Fibroblast of skin of scalp (primary cell): ENCODE data around the gene ACSF3.

Experiments used
- DNase-seq: peaks from one replicate; pipeline ENCODE4 v3.0.0-alpha.2; 2013

Gene ACSF3

DNA sequence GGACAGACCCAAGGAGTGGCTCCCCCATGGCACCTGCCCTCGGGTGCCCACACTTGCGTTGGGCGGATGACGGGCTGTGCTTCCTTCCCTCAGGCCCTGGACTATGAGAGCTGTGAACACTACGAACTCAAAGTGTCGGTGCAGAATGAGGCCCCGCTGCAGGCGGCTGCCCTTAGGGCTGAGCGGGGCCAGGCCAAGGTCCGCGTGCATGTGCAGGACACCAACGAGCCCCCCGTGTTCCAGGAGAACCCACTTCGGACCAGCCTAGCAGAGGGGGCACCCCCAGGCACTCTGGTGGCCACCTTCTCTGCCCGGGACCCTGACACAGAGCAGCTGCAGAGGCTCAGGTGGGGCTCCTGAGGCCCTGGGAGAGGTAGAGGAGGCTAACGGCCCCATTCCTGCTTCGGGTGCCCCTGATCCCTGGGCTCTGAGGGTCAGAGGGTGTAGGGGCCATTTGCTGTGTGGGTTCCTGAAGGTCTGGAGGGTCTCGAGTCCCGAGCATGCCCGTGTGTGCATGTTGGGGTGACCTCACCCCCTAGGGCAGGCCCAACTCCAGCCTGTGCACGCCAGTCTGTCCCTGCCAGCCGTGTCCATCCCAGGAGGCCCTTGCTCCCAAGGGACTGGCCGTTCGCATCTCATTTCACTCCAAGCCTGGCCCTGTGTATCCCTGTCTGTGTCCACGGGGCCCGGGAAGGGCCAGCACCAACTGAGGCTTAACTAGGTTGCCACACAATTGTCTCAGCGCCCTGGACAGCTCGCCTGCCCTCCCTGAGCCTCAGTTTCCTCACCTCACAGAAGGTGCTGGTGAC lies 96.7 kb downstream of the ACSF3 start:
- DNase-seq, result no peak

DNA sequence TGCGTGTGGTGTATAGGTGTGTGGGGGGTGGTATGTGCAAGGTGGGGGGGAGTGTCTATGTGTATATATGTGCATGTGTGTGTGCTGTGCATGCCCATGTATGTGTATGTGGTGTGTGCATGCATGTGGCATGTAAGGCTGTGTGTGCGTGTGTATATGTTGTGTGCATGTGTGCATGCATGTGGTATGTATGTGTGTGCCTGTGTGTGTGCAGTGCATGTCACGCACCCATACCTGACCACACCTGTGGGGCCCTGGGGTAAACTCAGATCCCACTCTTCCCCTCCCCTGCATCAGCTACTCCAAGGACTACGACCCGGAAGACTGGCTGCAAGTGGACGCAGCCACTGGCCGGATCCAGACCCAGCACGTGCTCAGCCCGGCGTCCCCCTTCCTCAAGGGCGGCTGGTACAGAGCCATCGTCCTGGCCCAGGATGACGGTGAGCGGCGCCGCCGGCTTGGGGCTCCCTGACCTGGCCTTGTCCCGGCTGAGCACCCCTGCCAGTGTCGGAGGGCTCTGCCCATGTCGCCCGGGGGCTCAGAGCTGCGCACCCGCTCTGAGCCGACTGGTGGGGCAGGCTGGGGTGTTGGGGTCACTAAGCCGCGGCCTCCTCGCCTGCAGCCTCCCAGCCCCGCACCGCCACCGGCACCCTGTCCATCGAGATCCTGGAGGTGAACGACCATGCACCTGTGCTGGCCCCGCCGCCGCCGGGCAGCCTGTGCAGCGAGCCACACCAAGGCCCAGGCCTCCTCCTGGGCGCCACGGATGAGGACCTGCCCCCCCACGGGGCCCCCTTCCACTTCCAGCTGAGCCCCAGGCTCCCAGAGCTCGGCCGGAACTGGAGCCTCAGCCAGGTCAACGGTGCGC lies 97.6 kb downstream of the ACSF3 start:
- no peak for DNase-seq

DNA sequence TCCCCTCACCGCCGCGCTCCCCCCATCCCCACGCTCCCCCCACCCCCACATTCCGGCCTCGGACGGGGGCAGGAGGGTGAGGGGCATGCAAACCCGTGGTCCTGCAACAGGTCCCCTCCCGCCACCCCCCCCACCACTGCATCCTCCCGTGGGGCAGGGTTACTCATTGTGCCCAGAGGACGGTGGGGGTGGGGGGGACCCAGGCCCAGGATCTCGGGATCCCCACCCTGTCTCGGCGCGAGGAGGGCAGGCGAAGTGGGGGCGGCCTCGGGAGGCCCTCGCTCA lies 98.2 kb downstream of the ACSF3 start:
- no peak for DNase-seq

DNA sequence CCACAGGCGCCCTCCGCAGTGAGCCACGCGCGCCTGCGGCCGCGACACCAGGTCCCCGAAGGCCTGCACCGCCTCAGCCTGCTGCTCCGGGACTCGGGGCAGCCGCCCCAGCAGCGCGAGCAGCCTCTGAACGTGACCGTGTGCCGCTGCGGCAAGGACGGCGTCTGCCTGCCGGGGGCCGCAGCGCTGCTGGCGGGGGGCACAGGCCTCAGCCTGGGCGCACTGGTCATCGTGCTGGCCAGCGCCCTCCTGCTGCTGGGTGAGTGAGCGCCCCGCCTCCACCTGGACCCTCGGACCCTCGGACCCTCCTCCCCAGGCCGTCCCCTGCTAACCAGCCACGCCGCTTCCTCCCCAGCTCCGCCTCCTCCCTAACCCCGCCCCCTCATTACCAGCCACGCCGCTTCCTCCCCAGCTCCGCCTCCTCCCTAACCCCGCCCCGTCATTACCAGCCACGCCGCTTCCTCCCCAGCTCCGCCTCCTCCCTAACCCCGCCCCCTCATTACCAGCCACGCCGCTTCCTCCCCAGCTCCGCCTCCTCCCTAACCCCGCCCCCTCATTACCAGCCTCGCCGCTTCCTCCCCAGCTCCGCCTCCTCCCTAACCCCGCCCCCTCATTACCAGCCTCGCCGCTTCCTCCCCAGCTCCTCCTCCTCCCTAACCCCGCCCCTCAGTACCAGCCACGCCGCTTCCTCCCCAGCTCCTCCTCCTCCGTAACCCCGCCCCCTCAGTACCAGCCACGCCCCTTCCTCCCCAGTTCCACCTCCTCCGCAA lies 98.7 kb downstream of the ACSF3 start:
- peak; percentile 93 for DNase-seq

DNA sequence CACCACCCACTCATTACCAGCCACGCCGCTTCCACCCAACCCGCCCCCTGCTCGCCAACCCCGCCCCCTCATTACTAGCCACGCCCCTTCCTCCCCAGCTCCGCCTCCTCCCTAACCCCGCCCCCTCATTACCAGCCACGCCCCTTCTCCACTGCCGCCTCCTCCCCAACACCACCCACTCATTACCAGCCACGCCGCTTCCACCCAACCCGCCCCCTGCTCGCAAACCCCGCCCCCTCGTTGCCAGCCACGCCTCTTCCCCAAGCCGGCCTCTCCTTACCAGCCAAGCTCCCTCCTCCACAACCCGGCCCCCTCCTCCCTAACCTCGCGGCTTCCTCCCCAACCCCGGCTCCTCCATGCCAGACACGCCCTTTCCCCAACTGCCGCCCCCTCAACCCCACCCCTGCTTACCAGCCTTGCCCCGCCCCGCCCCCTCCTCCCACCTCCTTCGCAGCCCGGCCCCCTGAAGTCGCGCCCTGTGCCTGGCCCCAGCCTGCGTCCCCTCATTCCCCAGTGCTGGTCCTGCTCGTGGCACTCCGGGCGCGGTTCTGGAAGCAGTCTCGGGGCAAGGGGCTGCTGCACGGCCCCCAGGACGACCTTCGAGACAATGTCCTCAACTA lies 99.4 kb downstream of the ACSF3 start:
- DNase-seq, result peak; percentile 89

DNA sequence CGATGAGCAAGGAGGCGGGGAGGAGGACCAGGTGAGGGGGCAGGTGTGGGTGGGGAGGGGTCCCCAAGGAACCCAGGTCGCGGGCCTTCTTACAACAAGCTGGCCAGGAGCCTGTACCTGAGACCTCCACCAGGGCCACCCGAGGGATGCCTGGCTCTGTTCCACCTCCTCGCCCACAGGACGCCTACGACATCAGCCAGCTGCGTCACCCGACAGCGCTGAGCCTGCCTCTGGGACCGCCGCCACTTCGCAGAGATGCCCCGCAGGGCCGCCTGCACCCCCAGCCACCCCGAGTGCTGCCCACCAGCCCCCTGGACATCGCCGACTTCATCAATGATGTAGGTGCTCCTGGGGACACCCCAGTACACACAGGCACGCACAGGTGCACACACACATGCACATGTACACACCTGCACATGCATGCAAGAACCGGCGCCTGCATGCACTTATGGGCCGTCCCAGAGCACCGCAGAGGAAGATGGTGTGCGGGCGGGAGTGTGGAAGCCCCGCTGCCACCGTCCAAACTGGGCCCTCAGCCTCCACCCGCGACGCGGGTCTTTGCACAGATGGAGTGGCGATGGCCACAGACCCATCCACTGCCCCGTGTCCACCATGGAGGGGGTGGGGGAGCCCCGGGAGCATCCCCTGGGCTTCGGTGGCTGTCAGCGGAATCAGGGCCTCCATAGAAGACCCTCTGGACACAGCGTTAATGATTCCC lies 100.1 kb downstream of the ACSF3 start:
- DNase-seq, result no peak

DNA sequence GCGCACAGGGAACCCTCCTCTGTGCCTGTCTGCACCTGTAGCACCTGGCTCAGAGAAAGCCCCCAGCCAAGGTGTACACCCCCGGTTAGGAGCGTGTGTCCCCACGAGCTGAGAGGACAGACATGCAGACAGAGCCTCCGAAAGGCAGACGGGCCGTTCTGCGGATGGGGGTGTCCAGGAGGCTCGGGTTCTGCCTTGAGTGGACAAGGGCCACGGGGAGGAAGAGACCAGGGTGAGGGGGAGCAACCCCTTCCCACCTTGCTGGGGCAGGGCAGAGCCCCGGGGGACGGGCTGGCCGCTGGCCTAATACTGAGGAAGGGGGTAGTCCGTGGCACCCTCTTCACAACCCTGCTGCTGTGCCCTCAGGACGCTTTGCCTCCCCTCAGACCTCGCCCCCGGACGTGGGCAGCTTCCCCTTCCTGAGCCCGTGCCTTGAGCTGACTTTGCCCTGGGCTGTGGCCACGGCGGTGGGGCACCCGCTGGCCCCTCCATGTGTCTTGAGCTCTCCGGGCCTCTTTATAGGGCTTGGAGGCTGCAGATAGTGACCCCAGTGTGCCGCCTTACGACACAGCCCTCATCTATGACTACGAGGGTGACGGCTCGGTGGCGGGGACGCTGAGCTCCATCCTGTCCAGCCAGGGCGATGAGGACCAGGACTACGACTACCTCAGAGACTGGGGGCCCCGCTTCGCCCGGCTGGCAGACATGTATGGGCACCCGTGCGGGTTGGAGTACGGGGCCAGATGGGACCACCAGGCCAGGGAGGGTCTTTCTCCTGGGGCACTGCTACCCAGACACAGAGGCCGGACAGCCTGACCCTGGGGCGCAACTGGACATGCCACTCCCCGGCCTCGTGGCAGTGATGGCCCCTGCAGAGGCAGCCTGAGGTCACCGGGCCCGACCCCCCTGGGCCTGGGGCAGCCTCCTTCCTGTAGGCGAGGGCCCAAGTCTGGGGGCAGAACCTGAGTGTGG lies 101.0 kb downstream of the ACSF3 start:
- no peak for DNase-seq

DNA sequence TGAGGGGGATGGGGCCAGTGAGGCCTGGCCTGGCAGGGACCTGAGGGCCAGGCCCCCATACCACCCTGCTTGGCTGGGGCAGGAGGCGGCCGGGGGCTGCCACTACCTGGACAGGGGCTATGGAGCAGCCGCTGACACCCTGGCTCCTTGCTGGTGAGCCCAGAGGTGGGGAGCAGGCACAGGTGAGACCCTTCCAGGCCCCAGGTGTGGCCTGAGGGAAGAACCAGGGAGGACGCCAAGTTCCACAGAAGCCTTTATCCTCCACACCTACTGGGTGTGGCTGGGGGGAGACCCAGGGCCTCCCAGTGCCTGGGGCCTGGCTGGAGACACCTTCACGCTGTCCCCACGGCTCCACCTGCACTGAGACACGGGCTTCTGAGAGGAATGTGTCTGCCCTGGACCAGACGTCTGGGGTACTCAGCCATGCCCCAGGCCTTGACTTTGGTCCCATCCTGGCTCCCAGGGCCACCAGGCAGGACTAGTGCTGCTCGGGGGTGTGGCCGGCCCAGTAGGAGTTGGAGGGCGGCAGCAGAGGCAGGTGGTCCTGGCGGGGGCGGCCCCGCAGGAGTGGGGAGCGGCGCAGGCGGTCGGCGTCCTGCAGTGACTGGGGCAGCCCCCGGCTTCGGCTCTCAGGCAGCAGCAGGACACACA lies 102.0 kb downstream of the ACSF3 start:
- no peak for DNase-seq

DNA sequence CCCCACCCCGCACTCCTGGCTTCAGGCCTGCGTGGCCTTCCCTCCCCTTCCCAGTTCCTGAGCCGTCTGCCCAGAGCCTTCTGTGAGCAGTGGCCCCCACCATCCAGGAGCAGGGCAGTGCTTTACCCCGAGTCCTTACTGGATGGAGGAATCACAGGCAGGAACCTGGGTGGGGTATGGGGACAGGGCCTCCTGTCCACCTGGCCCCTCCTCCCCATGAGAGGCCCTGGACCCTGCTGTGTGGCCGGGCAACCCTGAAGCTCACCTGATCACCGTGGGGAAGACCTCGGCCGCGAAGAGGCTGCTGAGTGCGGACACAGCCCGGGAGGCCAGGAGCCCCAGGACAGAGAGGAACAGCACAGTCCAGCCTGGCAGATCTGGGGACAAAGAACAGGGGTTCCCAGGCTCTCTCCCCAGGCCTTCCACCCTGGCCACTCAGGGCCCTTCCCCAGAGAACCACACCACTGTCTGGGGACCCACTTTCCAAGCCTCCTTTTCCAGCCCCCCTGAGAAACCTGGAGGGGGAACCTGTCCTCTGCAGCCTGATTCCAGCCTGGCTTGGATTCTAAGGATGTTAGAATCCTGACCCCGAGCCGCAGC lies 103.5 kb downstream of the ACSF3 start:
- no peak for DNase-seq

DNA sequence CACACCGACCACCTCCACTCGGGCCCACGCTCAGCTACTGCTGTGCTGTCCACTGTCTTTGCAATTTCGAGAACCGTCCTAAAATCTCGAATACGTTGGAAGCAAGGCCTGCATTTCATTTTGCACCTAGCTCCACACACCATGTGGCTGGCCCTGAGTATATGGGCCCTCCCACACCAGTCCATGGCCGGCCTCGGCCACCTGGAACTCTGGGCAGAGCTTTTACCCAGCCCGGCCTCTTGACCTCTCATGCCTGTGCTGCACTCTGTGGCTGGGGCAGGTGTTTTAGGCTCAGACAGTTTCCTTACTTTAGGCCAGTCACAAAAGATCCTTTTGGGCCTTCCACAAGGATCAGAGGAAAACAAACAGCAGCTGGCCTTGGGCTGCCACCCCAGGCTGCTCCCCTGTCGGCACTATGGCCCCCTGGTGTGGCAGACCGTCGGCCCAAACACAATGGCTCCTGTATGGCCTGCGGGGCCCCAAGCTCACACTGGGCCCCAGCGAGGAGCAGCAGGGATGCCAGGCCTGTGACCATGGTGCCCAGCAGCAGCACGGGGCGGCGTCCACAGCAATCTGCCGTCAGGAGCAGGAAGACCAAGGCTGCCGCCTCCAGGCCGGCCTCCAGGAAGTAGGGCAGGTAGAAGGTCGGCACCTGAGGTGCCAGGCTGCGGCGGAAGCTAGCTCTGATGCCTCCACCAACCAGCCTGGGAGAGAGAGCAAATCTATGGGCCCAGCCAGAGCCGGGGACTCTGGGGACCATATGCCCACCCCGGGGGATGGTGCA lies 104.2 kb downstream of the ACSF3 start:
- no peak for DNase-seq

DNA sequence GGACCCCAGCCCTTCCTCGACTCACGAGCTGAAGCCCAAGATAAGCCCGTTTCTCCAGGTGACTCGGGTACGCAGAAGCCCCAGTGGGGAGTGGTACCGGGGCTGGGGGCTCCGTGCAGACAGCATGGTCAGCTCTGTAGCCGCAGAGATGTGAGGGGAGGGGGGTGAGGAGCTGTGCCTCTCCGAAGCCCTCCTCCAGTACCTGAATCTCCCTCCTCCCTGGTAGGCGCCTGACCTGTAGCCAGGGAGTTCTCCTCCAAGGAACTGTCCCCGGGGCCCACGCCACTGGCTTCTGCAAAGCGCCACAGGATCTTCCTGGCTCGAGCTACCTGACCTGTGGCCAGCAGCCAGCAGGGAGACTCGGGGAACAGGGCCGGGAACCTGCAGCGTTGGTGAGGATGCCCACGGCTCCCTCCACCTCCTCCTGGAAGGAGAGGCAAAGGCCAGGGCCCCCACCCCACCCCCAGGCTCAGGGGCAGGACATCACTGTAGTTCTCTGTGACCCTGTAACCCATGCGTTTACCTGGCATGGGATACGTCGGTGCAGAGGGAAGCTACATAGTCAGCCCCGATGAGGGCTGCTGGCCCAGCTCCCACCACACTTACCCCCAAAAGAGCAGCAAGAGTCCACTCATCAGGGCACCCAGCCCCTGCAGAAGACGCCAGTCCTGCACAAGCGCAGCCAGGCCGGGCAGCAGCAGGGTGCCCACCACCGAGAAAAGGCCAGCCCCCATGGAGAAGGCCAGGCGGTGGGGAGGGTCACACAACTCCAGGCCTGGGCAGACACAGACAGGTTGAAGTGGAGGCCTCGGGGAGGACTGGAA lies 105.0 kb downstream of the ACSF3 start:
- no peak for DNase-seq

DNA sequence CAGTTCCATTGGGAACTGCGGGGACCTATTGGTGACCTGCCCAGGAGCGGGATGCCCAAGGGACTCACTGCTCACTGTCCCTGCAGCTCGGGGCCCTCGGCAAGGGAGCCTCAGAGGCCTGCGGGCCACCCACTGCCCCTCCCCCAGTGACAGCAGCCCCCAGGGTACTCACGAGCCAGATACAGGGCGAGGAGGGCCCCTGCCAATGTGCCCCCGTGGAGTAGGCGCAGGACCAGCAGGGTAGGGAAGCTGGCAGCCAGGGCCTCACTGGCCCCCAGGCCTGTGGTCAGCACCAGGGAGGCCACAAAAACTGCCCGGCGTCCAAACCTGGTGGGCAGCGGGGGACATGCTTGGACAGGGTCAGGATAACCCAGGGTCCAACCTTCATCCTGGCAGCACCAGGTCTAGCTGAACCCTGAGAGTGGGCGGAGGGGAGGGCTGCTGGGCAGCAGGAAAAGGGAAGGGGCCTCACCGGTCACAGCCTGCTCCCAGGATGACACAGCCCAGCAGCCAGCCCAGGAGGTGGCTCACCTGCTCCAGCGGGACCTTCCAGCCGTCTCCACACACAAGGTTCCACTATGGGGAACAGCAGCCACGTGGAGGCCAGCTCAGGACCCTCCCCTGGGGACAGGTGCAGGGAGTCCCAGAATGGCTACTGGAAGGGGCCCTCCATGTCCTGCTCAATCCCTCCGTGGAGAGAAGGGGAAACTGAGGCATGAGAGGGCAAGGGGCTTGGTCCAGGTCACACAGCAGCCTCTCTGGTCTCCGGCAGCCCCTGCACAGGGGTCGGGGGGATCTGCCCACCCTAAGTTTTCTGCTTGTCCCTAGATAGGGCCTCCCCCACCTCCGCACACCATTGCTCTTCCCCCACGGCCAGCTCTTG lies 105.8 kb downstream of the ACSF3 start:
- DNase-seq, result no peak

DNA sequence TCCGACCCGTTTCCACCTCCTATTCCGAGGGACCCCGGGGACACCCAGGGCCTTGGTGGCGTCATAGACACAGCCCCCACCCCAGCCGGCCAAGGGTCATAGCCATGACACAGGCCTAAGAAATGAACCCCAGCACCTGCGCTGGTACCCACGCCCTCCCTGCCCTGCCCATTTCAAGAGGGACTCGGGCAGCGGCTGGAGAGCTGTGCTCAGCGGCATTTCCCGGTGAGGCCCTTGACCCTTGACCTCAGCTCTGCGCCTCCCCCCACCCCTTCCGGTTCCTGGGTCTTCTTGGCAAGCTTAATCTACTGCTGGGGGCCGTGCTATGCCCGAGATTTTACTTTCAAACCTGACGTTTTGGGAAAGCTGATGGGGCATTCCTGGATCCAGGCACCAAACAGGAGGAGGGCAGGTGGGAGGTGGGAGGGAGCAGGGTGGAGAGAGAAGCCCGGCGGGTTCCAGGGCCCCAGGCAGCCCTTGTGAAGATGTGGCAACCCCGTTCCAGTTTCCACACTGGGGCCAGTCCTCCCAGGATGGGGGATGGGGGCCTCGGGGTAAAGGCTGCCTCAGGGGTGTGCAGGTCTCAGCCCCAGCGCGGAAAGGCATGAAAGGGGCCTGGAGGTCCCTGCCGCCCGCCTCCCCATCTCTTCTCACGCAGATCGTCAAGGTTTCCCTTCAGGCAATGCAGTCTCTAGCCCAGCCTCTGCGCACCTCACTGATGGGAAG lies 106.6 kb downstream of the ACSF3 start, which contains the start of gene SLC22A31:
SLC22A31 (minus strand) TSS at position 414 of the 726 bp plus-strand sequence; CDS start at position 378, 36 bp downstream.
- no peak for DNase-seq

DNA sequence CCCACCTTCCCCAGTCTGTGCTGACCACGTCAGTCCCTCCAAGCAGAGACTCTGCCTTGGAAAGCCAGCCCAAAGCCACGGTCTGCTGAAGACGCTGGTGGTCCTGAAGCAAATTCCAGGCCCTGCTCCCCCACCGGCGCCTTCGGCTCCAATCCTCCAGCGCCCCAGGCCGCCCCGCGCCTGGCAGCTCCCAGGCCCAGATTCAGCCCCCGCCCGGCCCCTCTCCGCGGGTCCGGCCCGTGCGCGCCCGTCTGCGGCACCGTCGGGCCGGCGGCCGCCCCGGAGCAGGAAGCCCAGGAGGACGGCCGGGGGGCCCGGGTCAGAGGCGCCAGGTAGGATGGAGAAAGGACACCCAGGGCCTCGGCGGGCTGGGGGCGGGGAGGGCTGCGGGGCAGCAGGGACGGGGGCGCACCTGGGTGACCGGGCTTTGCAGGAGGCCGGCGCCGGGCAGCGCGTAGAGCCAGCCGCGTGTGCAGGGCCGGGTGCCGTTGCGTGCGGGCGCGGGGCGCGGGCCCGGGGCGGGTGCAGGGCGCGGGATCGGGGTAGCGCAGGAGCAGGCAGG lies 107.3 kb downstream of the ACSF3 start:
- DNase-seq, result no peak

DNA sequence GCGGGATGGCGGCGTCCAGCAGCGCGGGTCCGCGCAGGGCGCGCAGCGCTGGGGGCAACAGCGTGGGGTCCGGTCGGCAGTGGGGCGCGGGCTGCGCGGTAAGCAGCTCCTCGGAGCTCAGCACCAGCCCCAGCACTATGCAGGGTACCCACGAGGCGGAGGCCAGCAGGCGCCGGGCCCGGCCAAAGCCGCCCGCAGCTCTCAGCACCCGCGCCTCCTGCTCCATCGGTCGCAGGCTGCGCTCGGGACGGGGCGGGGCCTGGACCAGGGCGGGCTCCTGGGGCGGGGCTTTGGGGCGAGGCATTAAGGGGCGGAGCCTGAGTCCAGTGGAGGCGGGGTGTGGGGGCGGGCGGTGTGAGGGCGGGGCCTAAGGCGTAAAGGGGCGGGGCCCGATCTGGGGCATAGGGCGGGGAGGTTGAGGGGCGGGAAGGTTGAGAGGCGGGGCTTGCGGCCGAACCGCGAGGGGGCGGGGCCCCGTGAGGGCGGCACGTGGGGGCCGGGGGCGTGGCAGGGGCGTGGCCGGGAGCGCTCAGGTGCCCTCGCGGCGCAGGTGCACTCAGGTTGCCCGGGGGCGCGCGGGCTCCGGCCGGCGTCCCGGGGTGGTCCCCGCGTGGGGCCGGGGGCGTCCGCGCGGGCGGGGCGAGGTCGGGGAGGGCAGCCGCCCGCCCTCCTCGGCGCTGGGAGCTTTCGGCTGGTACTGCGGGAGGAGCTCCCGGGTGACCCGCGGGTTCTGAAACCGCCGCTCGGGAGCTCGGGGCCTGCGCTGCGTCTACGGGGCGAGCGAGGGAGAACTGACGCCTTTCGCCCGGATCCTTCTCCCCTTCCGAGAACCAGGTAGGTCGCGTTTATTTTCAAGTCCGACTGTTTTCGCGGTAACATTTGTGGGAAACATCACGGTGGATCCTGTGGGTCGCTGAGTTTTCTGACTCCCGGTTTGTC lies 108.1 kb downstream of the ACSF3 start:
- peak; percentile 74 for DNase-seq
